ENCODE data around the gene GPS2.

The GPS2 gene

DNA sequence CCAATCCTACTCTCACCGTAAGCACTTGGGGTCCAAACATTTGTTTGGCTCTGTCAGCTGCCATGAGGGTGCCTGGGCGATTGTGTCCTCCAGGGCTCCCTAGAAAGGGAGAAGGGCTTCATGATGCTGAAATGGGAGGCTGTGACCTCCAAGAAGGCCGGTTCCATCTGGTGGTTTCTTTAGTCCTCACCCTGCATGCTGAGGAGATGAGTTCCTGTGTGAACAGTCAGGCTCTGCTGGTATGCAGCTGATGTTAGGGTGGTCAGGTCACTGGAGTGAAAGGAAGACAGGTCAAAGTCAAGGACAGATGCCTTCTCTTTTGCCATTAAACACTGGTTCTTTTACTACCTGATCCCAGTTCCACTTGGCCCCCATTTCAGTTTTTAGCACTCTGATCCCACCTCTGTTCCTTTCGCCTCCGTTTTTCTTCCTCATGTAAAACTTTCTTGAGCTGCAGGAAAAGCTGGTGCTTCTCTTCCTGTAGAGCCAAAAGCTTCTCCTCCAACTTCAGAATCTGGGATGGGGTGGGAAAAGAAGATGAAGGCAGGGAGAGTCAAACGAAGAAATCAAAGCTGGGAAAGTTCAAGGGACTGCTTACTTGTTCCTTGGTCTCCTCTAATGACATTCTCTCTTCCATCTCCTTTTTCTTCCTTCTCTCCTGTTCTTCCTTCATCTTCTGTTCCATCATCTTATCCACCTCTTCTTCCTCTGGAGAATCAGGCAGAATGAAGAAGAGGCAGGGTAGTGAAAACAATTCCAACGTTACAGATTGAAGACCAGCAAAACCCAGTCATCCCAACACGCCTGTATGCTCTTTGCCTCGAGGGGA, 1.1 kb downstream of the GPS2 start:
- DNase-seq: peak; percentile 34
- Histone ChIP-seq H3K36me3 (replicated peaks; ENCODE audit: insufficient read depth, low read length) (peaks cover 15% of the 10 kb centered on the region), H4K20me1 (ENCODE audit: insufficient read depth, low read length) (peaks cover 31% of the 10 kb centered on the region)

DNA sequence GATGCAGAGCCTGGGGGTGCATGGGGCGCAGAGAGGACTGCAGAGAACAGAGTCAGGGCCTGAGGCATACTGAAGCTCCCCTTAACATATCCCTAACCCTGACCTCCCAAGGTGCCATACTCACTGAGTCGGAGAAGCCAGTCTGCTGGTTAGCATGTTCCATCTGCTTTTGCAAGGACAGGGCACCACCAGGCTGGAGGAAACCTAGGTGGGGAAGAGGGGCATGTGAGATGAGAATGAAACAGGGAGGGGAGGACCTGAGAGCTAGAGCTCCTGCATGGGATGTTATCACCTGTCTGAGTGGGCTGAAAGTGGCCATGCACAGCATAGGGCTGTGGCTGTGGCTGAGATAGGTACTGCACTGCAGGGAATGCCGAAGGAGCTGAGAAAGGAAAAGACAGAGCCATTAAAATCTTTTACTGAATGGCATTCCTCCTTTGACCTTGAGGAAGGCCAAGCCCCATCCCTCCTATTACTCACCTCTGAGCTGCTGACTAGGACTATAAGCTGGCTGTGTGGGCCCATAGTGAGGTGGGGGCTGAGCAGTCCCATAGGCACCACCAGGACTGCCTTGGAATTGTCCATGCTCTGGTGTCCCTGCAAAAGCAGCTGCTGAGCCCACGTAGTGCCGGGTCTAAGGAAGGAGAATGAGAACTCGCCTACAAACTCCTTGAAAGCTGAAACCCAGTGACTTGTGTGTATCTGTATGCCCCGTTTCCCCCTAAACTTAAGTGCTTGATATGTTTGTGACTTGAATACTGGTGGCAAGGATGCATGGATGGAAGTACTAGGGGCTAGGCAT, 1.9 kb downstream of the GPS2 start:
- peaks cover 15% of the 10 kb centered on the region for H3K36me3 ChIP-seq (replicated peaks; ENCODE audit: insufficient read depth, low read length)
- no peak for DNase-seq
- peak overlapping the region; percentile 63; the same call in 1 of the 2 replicates for H3K27ac ChIP-seq (ENCODE audit: low read length)

More for the DNA sequence above, 1.1 kb downstream of the GPS2 start:
- TF ChIP-seq, protein P1, sequence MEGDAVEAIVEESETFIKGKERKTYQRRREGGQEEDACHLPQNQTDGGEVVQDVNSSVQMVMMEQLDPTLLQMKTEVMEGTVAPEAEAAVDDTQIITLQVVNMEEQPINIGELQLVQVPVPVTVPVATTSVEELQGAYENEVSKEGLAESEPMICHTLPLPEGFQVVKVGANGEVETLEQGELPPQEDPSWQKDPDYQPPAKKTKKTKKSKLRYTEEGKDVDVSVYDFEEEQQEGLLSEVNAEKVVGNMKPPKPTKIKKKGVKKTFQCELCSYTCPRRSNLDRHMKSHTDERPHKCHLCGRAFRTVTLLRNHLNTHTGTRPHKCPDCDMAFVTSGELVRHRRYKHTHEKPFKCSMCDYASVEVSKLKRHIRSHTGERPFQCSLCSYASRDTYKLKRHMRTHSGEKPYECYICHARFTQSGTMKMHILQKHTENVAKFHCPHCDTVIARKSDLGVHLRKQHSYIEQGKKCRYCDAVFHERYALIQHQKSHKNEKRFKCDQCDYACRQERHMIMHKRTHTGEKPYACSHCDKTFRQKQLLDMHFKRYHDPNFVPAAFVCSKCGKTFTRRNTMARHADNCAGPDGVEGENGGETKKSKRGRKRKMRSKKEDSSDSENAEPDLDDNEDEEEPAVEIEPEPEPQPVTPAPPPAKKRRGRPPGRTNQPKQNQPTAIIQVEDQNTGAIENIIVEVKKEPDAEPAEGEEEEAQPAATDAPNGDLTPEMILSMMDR (IDR thresholded peaks at IDR 0.05; ENCODE audit: low read length): no peak
- no peak for TF ChIP-seq EZH2phosphoT487 (IDR thresholded peaks at IDR 0.05; ENCODE audit: low read length)
- no peak for TF ChIP-seq EZH2 (optimal IDR thresholded peaks at IDR 0.05; ENCODE audit: low read depth, low read length)
- Histone ChIP-seq H3F3A (ENCODE audit: insufficient read depth, low read length) (peaks cover 56% of the 10 kb centered on the region), H3K9me3 (replicated peaks; ENCODE audit: insufficient read depth, low read length) (no peaks in the 10 kb centered on the region), H3K9me2 (replicated peaks; ENCODE audit: insufficient read depth, low read length) (no peaks in the 10 kb centered on the region), H3K27me3 (replicated peaks; ENCODE audit: insufficient read depth, low read length) (no peaks in the 10 kb centered on the region), H3K9ac (ENCODE audit: low read length) (peak overlapping the region; percentile 70), H3K4me2 (ENCODE audit: low read depth, low read length) (peak overlapping the region; percentile 65), H2AFZ (ENCODE audit: low read length) (no peak overlapping the region), H3K4me3 (ENCODE audit: low read length) (peak overlapping the region; percentile 89), H3K27ac (ENCODE audit: low read length) (peak overlapping the region; percentile 63; the same call in 1 of the 2 replicates), H3K79me2 (ENCODE audit: low read length) (peaks cover 58% of the 10 kb centered on the region), H3K4me1 (ENCODE audit: low read length) (peaks cover 24% of the 10 kb centered on the region)

DNA sequence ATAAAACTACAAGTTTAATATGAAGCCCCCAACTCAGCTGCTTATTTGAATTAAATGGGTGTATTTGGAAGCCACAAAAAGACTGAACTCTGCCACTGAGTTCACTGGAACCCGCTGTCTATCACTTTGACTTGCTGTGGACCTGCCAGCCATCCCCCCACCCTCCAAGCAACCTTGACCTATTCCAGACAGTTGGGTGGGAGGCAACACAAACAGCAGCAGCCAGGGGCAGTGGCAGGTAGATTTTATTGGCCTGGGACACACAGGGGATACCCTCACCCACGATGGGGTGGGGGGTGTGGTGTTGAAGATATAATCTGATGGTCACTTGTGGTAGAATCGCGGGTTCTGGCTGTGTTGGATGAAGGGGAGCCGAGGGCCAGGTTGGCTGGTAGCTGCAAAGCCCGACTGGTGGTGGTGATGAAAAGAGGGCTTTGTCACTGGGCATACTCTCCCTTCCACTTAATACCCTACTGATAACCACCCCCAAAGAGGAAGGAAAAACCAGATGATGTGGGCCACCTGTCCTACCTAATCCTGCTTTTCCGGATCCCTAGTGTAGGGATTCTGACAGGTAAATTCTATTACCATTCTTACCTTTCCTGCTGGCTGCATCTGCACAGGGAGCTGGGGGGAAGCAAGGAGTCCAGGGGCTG, 2.6 kb downstream of the GPS2 start:
- no peak overlapping the region for H3K4me3 ChIP-seq (ENCODE audit: low read length)
- H3K9ac ChIP-seq (ENCODE audit: low read length): no peak overlapping the region
- H3K36me3 ChIP-seq (replicated peaks; ENCODE audit: insufficient read depth, low read length): peaks cover 15% of the 10 kb centered on the region
- H3K9me3 ChIP-seq (replicated peaks; ENCODE audit: insufficient read depth, low read length): no peaks in the 10 kb centered on the region
- no peak for TF ChIP-seq EZH2 (optimal IDR thresholded peaks at IDR 0.05; ENCODE audit: low read depth, low read length)
- TF ChIP-seq EZH2phosphoT487 (IDR thresholded peaks at IDR 0.05; ENCODE audit: low read length): no peak
- TF ChIP-seq, protein P1 (IDR thresholded peaks at IDR 0.05; ENCODE audit: low read length): no peak
- no peaks in the 10 kb centered on the region for H3K27me3 ChIP-seq (replicated peaks; ENCODE audit: insufficient read depth, low read length)
- H3K4me1 ChIP-seq (ENCODE audit: low read length): peaks cover 24% of the 10 kb centered on the region
- no peaks in the 10 kb centered on the region for H3K9me2 ChIP-seq (replicated peaks; ENCODE audit: insufficient read depth, low read length)
- no peak overlapping the region for H2AFZ ChIP-seq (ENCODE audit: low read length)
- no peak for DNase-seq
- peaks cover 33% of the 10 kb centered on the region for H4K20me1 ChIP-seq (ENCODE audit: insufficient read depth, low read length)
- peaks cover 74% of the 10 kb centered on the region for H3K79me2 ChIP-seq (ENCODE audit: low read length)
- no peak overlapping the region for H3K4me2 ChIP-seq (ENCODE audit: low read depth, low read length)
- peaks cover 68% of the 10 kb centered on the region for H3F3A ChIP-seq (ENCODE audit: insufficient read depth, low read length)
- H3K27ac ChIP-seq (ENCODE audit: low read length): peak overlapping the region; percentile 63; the same call in 1 of the 2 replicates

More for the DNA sequence above, 1.9 kb downstream of the GPS2 start:
- Histone ChIP-seq H3K9me2 (replicated peaks; ENCODE audit: insufficient read depth, low read length) (no peaks in the 10 kb centered on the region), H4K20me1 (ENCODE audit: insufficient read depth, low read length) (peaks cover 33% of the 10 kb centered on the region), H3K27me3 (replicated peaks; ENCODE audit: insufficient read depth, low read length) (no peaks in the 10 kb centered on the region), H3K9me3 (replicated peaks; ENCODE audit: insufficient read depth, low read length) (no peaks in the 10 kb centered on the region), H3F3A (ENCODE audit: insufficient read depth, low read length) (peaks cover 64% of the 10 kb centered on the region), H3K4me2 (ENCODE audit: low read depth, low read length) (peak overlapping the region; percentile 65; the same call in 1 of the 2 replicates), H3K4me1 (ENCODE audit: low read length) (peaks cover 24% of the 10 kb centered on the region), H2AFZ (ENCODE audit: low read length) (no peak overlapping the region), H3K4me3 (ENCODE audit: low read length) (no peak overlapping the region), H3K79me2 (ENCODE audit: low read length) (peaks cover 66% of the 10 kb centered on the region), H3K9ac (ENCODE audit: low read length) (no peak overlapping the region)
- TF ChIP-seq EZH2phosphoT487 (IDR thresholded peaks at IDR 0.05; ENCODE audit: low read length): no peak
- TF ChIP-seq, protein P1 (IDR thresholded peaks at IDR 0.05; ENCODE audit: low read length): peak; percentile 32
- TF ChIP-seq EZH2 (optimal IDR thresholded peaks at IDR 0.05; ENCODE audit: low read depth, low read length): no peak
